ENCODE data around the gene AKR1B1.

GRCh38 chr7:134394056-134394455 lies 64.8 kb downstream of the AKR1B1 start:
- TF ChIP-seq, protein P1, sequence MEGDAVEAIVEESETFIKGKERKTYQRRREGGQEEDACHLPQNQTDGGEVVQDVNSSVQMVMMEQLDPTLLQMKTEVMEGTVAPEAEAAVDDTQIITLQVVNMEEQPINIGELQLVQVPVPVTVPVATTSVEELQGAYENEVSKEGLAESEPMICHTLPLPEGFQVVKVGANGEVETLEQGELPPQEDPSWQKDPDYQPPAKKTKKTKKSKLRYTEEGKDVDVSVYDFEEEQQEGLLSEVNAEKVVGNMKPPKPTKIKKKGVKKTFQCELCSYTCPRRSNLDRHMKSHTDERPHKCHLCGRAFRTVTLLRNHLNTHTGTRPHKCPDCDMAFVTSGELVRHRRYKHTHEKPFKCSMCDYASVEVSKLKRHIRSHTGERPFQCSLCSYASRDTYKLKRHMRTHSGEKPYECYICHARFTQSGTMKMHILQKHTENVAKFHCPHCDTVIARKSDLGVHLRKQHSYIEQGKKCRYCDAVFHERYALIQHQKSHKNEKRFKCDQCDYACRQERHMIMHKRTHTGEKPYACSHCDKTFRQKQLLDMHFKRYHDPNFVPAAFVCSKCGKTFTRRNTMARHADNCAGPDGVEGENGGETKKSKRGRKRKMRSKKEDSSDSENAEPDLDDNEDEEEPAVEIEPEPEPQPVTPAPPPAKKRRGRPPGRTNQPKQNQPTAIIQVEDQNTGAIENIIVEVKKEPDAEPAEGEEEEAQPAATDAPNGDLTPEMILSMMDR (IDR thresholded peaks at IDR 0.05), result no peak
- TF ChIP-seq POLR2A (IDR thresholded peaks at IDR 0.05), result no peak

All from lower leg skin (tissue), 3 donors.